UCSD-AML1 (cell line): ENCODE data around the gene PGGHG.
"Not testable (repeated sequence)": the region's sequence is repeated elsewhere in the genome, so short reads cannot be mapped to it uniquely, and the experiment has no call there.

Experiments
- DNase-seq: peaks from one replicate; lab custom pipeline; 2025; ENCODE audit not compliant: unreplicated experiment; lab: John Stamatoyannopoulos, UW

PGGHG gene

DNA sequence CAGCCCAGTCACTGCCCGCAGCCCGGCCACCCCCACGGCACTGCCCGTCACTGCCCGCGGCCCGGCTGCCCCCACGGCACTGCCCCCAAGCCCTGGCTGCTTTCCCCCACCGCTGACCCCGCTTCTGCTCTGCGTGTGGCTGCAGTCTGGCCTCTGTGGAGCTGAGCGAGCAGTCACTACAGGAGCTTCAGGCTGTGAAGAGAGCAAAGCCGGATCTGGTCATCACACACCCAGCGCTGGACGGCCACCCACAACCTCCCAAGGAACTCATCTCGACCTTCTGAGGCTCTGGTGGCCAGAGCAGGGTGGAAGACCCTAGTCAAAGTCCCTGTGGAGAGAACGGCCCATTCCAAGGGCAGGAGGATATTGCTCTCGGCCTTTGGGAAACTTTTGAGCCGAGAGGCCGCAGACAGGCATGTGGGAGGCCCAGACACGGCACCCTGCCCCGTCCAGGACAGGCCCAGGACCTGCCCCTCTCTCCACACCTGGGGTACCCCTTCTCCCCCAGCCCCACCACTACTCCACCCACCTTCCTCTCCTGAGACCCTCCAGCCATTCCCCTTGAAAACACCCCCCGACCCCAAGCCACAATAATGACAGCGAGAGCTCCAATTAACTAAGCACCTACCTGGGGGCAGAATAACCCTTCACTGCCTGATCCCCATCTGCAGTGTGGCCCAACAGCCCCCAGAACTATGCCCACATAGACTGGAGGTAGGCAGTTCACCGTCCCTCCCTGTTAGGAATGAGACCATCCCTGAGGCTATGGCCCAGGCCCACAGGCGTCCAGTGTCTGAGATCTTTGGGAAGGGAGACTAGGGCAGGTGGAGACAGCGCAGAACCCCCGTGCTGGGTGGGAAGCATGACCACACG is 3.7 kb upstream of the PGGHG start:
- DNase-seq, result no peak

DNA sequence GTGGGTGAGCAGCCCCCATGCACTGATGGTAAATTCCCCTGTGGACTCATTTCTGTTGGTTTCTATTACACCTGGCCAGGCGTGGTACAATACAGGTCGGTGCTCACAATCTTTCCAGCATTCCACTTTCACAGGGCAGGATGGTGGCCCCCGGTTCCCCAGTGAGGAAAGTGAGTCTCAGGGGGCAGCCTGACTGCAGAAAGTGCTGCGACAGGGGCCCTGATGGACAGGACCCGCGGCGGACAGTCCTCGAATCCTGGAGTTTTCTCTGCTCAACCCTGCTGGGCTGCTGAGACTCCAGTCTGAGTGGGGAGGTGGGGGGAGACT is 3.1 kb upstream of the PGGHG start:
- DNase-seq, result no peak

DNA sequence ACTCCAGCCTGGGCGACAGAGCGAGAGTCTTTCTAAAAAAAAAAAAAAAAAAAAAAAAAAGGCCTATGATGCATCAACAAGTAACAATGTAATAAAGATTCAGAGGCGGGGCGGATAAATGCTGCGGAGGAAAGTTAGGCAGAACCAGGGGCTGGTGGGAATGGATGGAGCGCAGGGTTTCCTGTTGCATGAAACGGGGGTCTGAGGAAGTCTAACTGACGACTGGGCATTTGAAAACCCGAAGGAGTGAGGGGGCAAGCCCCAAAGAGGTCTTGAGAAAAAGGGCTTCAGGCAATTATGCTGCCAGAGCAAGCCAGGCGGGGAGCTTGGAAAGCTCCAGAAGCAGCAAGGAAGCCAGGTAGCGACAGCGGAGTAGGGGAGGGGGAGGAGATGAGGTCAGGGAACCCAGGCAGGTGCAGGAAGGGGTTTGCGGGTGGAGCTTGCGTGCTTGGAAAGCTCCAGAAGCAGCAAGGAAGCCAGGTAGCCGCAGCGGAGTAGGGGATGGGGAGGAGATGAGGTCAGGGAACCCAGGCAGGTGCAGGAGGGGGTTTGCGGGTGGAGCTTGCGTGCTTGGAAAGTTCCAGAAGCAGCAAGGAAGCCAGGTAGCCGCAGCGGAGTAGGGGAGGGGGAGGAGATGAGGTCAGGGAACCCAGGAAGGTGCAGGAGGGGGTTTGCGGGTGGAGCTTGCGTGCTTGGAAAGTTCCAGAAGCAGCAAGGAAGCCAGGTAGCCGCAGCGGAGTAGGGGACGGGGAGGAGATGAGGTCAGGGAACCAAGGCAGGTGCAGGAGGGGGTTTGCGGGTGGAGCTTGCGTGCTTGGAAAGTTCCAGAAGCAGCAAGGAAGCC is 1.7 kb upstream of the PGGHG start:
- DNase-seq, result not testable (repeated sequence)

DNA sequence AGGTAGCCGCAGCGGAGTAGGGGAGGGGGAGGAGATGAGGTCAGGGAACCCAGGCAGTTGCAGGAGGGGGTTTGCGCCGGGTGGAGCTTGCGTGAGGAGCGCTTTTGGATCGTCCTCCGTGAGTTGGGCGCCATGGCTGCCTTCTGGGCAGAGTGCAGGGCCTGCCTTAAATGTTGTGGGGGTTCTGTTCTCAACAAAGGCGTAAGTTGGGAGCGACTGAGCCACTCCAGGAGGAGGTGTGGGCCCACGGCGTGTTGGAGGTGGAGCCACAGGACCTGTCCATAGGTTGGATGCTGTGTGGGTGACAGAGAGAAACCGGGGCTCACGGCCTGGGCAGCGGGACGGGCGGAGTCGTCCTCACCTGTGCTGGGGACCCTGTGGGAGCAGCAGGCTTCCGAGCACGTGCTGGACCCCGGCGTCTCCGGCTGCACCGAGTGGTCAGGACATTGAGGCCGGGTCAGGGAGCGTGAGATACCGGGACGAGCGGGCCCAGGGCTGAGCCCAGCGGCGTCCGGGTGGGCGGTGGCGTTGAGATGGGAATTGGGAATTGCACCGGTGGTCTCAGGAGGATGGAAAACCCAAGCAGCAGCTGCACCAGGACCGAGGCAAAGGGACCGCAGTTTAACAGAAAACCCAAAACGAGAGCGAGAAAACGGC is 977 bp upstream of the PGGHG start:
- DNase-seq, result no peak

DNA sequence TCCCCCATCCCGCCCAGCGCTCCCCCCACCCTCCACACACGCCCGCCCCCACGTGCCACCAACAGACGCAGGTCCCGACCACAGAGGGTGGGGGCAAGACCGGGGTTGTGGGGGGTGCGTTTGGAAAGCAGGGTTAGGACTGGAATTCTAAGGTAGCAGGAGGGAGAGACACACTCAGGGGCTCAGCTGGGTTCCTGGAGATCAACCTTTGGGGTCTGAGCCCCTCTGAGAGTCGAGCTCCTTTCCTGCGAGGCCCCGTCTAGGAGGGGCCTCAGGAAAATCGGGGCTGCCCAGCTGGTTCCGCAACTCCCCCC is 429 bp downstream of the PGGHG start:
- DNase-seq, result no peak

DNA sequence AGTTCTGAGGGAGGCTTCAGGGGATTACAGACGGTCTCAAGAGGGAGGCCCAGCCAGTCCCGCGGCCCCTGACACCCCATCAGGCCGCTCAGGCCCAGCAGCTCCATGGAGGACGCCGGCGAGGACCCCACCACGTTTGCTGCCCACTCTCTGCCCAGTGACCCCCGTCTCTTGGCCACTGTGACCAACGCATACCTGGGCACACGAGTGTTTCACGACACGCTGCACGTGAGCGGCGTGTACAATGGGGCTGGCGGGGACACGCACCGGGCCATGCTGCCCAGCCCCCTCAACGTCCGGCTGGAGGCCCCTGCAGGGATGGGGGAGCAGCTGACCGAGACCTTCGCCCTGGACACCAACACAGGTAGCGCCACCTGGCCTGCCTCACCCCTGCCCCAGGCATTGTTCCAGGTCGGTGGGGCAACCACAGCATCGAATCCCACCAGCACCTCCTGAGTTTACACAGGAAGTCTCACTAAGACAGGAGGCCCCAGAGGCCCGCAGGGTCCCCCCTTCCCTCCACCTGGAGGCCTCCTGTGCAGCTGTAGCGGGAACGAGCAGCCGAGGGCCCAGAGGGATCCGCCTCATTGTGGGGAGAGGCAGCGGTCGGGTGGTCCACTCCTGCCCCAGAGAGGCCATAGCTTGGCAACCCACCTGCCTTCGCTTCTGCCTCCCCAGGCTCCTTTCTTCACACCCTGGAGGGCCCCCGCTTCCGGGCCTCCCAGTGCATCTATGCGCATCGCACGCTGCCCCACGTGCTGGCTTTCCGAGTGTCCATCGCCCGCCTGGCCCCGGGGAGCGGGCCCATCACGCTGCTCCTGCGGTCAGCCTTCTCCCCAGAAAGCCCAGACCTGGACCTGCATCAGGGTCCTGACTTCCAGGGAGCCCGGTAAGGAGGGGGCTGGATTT is 1.0 kb downstream of the PGGHG start:
- no peak for DNase-seq

DNA sequence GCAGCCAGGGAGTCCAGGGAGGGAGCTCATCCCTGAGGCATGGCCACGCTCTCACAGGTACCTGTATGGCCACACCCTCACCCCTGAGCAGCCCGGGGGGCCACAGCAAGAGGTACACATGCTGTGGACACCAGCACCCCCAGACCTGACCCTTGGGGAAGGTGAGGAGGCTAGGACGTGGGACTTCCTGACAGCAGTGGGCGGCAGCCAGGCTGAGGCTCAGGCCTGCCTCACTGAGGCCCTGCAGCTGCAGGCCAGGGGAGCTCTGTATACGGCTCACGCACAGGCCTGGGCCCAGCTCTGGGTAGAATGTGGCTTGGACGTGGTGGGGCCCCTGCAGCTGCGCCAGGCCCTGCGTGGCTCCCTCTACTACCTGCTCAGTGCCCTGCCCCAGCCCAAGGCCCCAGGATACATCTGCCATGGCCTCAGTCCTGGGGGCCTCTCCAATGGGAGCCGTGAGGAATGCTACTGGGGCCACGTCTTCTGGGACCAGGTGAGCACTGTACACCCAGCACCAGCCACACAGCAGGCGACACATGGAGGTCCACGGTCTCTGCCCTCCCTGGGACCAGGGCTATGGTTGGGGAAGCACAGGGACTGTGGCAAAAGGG is 1.8 kb downstream of the PGGHG start:
- no peak for DNase-seq

DNA sequence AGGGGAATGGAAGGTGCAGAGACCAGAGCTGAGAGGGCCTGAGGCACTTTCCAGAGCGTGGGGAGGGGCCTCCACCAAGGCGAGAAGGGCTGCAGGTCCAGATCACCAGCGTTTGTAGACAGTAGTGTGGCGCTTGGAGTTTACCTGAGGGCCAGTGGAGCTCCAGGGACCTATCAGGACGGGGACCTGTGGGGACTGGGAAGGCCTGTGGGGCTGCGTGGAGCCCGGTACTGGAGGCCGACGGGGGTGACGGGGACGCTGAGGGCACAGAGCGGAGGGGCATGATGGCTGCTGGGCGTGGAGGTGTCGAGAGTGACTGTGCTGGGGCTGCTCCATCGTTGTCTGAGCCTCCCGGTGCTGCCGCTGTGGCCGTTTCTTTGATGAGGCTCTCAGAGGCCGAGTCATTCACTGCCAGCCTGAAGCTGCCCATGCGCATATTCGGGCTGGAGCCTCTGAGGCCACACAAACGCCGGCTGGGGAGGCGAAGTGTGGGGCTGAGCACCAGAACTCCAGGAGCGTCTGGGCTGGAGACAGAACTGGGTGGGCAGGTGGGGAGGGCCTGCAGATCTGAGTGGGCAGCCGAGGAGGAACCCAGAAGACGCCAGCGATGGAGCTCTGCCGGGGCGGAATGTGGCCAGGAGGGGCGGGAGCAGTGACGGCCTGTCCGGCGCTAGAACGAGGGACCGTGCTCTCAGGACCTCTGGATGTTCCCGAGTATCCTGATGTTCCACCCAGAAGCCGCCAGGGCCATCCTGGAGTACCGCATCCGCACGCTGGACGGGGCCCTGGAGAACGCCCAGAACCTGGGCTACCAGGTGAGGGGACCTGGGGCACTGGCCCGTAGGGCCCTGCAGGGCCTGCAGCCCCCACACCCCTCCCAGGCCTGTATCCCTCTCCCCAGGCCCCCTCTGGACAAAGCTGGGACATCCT is 2.6 kb downstream of the PGGHG start:
- no peak for DNase-seq

DNA sequence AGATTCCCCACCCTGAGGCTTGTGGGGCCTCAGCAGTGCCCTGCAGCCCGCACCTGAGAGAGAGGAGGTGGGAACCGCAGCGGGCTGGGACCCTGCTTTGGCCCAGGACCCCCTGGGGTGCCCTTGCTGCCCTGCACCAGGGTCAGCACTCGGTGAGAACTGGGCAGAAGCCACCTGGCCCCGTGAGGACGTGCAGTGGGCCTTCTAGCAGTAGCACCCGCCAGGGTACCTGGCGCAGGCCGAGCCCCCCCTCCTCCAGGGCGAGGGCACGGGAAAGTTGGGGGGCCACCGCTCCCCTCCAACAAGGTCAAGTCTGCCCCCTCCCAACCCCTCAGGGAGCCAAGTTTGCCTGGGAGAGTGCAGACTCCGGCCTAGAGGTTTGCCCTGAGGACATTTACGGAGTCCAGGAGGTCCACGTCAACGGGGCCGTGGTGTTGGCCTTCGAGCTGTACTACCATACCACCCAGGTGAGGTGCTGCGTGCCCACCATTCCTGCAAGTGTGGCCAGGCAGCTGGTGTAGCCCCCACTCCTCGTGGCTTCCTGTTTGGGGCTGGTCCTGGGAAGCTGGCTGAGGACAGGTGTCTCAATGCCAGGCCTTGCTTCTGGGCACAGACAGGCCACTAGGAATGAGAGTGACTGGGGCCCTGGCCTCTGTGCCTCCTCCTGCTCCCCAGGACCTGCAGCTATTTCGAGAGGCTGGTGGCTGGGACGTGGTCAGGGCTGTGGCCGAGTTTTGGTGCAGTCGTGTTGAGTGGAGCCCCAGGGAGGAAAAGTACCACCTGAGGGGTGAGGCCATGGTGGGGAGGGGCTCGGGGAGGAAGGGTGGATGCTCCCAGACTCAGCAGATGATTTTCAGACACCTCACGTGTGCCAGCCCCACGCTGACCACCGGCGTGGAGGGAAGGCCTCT is 3.5 kb downstream of the PGGHG start:
- no peak for DNase-seq

DNA sequence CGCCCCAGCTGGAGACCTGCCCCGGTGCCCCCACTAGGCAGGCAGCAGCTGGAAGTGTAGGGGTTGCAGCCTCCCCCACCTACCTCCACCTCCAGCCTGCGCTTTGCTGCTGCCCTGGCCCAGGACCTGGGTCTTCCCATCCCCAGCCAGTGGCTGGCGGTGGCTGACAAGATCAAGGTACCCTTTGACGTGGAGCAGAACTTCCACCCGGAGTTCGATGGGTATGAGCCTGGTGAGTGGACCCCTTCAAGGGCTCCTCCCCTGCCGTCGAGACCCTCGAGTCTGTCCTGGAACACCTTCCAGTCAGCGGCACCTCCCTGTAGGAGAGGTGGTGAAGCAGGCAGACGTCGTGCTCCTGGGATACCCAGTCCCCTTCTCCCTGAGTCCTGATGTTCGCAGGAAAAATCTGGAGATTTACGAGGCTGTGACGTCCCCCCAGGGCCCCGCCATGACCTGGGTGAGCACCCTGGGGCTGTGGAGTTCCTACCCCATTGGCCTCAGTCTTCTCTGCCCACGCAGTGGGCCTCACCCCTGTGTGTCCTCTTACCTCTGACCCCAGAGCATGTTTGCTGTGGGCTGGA is 4.4 kb downstream of the PGGHG start:
- DNase-seq, result no peak

DNA sequence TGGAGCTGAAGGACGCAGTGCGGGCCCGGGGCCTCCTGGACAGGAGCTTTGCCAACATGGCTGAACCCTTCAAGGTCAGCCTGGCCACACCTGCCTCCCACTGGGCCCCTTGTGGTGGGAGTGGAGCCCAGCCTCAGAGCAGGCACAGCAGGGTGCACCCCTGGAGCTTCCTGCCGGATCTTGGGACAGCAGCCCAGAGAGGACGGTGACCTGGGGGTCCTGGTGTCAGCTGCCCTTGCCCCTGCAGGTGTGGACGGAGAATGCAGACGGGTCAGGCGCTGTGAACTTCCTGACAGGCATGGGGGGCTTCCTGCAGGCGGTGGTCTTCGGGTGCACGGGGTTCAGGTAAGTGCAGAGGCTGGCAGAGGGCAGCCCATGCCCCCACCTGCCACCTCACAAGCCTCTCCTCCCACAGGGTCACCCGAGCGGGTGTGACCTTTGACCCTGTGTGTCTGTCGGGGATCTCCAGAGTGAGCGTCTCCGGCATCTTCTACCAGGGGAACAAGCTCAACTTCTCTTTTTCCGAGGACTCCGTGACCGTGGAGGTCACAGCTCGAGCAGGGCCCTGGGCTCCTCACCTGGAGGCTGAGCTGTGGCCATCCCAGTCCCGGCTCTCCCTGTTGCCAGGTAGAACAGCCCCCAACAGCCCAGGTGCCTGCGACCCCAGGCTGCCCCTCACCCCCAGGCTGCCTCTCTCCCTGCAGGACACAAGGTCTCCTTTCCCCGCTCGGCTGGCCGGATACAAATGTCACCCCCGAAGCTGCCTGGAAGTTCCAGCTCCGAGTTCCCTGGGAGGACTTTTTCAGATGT is 5.1 kb downstream of the PGGHG start:
- no peak for DNase-seq

DNA sequence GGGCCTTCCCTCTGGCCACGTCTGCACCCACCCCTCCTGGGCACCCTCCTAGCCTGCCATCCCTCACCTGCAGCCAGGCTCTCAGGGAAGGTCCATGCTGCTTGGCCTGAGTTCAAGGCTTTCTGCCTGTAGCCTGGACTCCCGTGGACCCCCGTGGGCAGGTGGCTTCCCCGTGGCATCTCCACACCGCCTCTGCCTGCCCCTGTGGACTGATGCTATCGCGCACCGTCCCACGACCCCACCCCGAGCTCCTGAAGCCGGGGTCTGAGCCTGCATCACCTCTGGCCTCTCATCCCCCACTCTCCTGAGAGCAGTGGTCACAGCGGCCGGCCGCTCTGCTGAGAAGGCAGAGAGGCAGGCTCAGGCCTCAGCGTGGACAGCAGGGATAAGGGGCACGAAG is 5.9 kb downstream of the PGGHG start:
- DNase-seq, result no peak

DNA sequence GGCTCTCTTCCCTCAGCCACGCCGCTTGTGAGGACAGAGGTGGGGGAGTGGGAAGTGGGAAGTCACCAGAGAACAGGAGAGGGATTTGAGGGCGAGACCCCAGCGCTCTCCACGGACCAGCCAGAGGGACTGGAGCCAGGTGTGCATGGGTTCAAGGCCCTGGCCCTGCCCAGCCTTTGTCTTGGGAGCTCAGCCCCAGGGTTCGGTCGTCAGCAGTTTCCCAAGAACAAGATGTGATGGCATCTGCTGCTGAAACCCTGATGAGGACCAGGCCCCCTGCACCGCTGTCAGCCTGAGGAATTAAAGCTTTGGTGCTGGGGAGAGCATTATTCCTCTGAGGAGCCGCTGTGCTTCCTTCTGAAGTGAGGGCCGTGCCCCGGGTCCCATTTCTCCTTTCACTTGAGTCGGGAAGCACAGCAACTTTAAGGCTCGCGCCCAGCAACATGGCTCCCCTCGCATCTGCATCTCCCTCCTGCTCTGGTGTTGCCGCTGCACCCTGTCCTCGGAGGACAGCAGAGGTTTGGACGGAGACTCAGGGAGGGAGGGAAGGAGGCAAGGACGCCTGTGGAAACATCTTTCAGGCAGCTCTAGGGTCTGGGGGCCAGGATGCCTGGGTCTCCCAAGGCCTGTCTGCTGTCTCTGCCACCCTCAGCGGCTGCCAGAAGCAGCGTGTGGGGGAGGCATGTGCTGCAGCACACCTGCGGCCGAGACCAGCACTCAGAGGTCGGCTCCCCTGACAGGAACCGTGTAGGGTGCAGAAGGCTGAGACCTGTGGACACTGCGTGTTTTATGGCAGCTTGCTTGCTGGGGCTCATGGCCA is 6.6 kb downstream of the PGGHG start:
- no peak for DNase-seq

DNA sequence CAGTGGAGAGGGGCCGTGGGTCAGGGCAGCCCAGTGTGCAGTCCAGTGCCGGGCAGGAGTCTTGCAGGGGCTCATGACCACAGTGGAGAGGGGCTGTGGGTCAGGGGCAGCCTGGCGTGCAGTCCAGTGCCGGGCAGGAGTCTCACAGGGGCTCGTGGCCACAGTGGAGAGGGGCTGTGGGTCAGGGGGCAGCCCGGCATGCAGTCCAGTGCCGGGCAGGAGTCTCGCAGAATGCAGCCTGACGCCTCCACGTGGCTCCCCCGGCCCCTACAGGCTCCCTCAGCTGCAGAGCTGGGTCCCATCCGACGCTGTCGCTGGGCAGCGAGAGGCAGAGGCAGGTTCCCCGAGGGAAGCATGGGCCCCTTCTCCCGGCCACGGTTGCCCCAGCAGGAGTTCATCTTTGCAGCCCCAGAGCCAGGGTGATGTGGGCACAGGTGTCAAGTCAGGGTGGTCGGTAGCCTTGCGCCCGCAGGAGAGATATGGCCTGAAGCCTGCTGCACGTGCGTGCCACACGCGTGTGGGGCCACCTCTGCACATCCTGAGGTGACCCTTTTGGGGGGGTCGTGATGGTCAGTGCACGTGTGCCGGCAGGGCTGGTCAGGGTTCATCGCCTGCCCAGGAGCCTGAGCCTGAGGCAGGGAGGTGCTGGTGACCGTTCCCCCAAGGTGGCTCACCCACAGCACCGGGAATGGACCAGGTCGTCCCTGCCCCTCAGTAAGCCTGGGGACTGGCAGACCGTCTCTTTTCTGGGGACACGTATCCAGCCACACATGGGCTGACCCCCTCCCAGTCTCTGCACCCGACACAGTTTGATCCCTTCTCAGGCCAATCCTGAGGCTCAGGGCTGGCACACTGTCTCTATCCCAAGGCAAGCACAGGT is 7.5 kb downstream of the PGGHG start:
- DNase-seq, result no peak

DNA sequence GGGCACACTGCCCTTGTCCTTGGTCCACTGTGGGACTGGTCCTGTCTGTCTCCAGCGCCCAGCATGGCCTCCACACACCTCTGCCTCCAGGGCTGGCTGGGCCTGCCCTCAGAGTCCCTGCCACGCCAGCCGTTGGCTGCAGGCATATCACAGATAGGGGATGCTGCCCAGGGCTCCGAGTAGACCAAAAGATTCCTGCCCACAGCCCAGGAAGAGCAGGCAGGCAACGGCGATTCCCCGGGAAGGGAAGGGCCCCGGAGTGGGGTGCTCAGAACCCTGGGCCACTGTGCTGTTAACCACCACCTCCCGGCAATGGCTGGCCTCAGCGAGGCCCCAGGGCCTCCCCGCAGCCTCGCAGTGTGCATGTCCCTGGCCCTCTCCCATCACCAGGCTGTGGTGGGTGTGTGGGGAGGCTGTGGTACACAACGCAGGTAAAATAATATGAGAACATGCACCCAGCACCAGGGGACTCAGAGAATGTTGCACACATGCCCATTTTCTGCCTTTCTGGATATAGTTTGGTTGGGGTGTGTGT is 8.2 kb downstream of the PGGHG start:
- DNase-seq, result no peak
